KMS-11 (cell line): ENCODE measurements around the gene ECHS1.

Experiments
- H2AFZ ChIP-seq: fragments of 200-600 bp; sonication (generic); 2 replicates; pipeline ENCODE4 v1.6.1; 2016; ENCODE audit warnings: antibody characterized with exemption, mixed run types, low read depth
- H3K27ac ChIP-seq: fragments of 200-600 bp; sonication (generic); 2 replicates; pipeline ENCODE4 v1.6.1; 2016; ENCODE audit warnings: mild to moderate bottlenecking, mixed run types
- H3K27me3 ChIP-seq: fragments of 200-600 bp; sonication (generic); 2 replicates; pipeline ENCODE4 v1.6.1; 2017; ENCODE audit warnings: mild to moderate bottlenecking, low read depth, mixed run types, moderate library complexity; ENCODE audit not compliant: insufficient read depth
- H3K36me3 ChIP-seq: fragments of 200-600 bp; sonication (generic); 2 replicates; pipeline ENCODE4 v1.6.1; 2017; ENCODE audit warnings: mild to moderate bottlenecking, mixed run types; ENCODE audit not compliant: insufficient read depth
- H3K4me1 ChIP-seq: fragments of 200-600 bp; sonication (generic); 2 replicates; pipeline ENCODE4 v1.6.1; 2016; ENCODE audit warnings: mild to moderate bottlenecking, low read depth, mixed run types; ENCODE audit not compliant: poor library complexity, severe bottlenecking
- H3K4me2 ChIP-seq: fragments of 200-600 bp; sonication (generic); 2 replicates; pipeline ENCODE4 v1.7.0; 2016; ENCODE audit warnings: mild to moderate bottlenecking, mixed run types
- H3K4me3 ChIP-seq: fragments of 200-600 bp; sonication (generic); IDR thresholded peaks from 2 replicates; pipeline ENCODE4 v1.6.1; 2017; ENCODE audit warnings: low read depth, low read length, mixed read lengths; ENCODE audit not compliant: insufficient read depth
- H3K79me2 ChIP-seq: fragments of 200-600 bp; sonication (generic); 2 replicates; pipeline ENCODE4 v1.6.1; 2016; ENCODE audit warnings: low read depth, mixed run types; ENCODE audit not compliant: insufficient read depth
- H3K9ac ChIP-seq: fragments of 200-600 bp; sonication (generic); 2 replicates; pipeline ENCODE4 v1.6.1; 2016; ENCODE audit warnings: mild to moderate bottlenecking, mixed run types
- H4K20me1 ChIP-seq: fragments of 200-600 bp; sonication (generic); 2 replicates; pipeline ENCODE4 v1.6.1; 2016; ENCODE audit warnings: mild to moderate bottlenecking, mixed run types; ENCODE audit not compliant: insufficient read depth
- CTCF ChIP-seq: fragments of 200-600 bp; sonication (generic); conservative IDR thresholded peaks from 2 replicates; pipeline ENCODE4 v1.6.1; 2017; ENCODE audit warnings: low read depth, mild to moderate bottlenecking, antibody characterized with exemption, low read length, moderate library complexity, mixed read lengths

ECHS1 gene

DNA sequence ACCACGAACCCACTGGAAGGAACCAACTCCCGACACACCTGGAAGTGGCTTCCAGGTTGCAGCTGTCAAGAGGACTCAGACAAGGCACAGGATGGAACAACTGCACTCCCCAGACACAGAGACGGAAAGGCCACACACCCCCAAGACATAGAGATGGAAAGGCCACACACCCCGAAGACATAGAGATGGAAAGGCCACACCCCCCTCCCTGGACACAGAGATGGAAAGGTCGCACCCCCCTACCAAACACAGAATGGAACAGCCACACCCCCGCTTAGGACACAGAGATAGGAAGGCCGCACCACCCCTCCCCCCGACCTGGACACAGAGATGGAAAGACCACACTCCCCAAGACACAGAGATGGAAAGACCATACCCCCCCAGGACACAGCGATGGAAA, 56.9 kb downstream of the ECHS1 start:
- H2AFZ ChIP-seq: no peak overlapping the region
- no peak overlapping the region for H3K27ac ChIP-seq
- H3K9ac ChIP-seq: no peak overlapping the region
- no peak for TF ChIP-seq CTCF
- no peaks in the 10 kb centered on the region for H3K36me3 ChIP-seq
- no peaks in the 10 kb centered on the region for H4K20me1 ChIP-seq
- no peak overlapping the region for H3K4me3 ChIP-seq
- peaks cover 5% of the 10 kb centered on the region for H3K4me1 ChIP-seq
- no peaks in the 10 kb centered on the region for H3K27me3 ChIP-seq
- H3K79me2 ChIP-seq: no peaks in the 10 kb centered on the region
- H3K4me2 ChIP-seq: no peak overlapping the region

- H3K36me3 ChIP-seq: no peaks in the 10 kb centered on the region
- no peak overlapping the region for H3K9ac ChIP-seq
- H3K4me2 ChIP-seq: no peak overlapping the region
- H3K4me3 ChIP-seq: no peak overlapping the region
- H4K20me1 ChIP-seq: no peaks in the 10 kb centered on the region
- H3K27ac ChIP-seq: no peak overlapping the region
- peaks cover 5% of the 10 kb centered on the region for H3K4me1 ChIP-seq
- no peaks in the 10 kb centered on the region for H3K27me3 ChIP-seq
- no peaks in the 10 kb centered on the region for H3K79me2 ChIP-seq
- TF ChIP-seq CTCF: no peak
- H2AFZ ChIP-seq: no peak overlapping the region
Observed at GRCh38 chr10:133315847-133316246, 57.3 kb downstream of the ECHS1 start.

GRCh38 chr10:133314911-133315310, 58.2 kb downstream of the ECHS1 start:
- H3K9ac ChIP-seq: no peak overlapping the region
- H3K27me3 ChIP-seq: no peaks in the 10 kb centered on the region
- no peak overlapping the region for H3K27ac ChIP-seq
- no peaks in the 10 kb centered on the region for H3K36me3 ChIP-seq
- H2AFZ ChIP-seq: no peak overlapping the region
- H3K4me3 ChIP-seq: no peak overlapping the region
- no peaks in the 10 kb centered on the region for H4K20me1 ChIP-seq
- H3K79me2 ChIP-seq: no peaks in the 10 kb centered on the region
- peaks cover 5% of the 10 kb centered on the region for H3K4me1 ChIP-seq
- TF ChIP-seq CTCF: no peak
- H3K4me2 ChIP-seq: no peak overlapping the region

- Histone ChIP-seq H3K27me3 (no peaks in the 10 kb centered on the region), H4K20me1 (no peaks in the 10 kb centered on the region), H3K4me1 (peaks cover 4% of the 10 kb centered on the region), H2AFZ (no peak overlapping the region), H3K27ac (no peak overlapping the region), H3K36me3 (no peaks in the 10 kb centered on the region), H3K4me2 (no peak overlapping the region), H3K79me2 (peaks cover 3% of the 10 kb centered on the region; the same call in 1 of the 2 replicates), H3K4me3 (no peak overlapping the region), H3K9ac (no peak overlapping the region)
- no peak for TF ChIP-seq CTCF
Observed at GRCh38 chr10:133313192-133313591, 60.0 kb downstream of the ECHS1 start.
